ENCODE results near the gene ZFAND2A.

The ZFAND2A gene

GRCh38 chr7:1124816-1125602, 35.0 kb downstream of the ZFAND2A start:
- H3K9me3 ChIP-seq (ENCODE audit: insufficient read depth, low read depth, low read length): no peaks in the 10 kb centered on the region
- no peak overlapping the region for H3K4me3 ChIP-seq (ENCODE audit: low read length, poor library complexity, severe bottlenecking)

GRCh38 chr7:1124164-1124563, 35.8 kb downstream of the ZFAND2A start:
- Histone ChIP-seq H3K4me3 (ENCODE audit: low read length, poor library complexity, severe bottlenecking) (no peak overlapping the region), H3K27me3 (ENCODE audit: insufficient read depth, low read length, poor library complexity, severe bottlenecking) (no peaks in the 10 kb centered on the region), H3K79me2 (ENCODE audit: insufficient read depth, low read length) (no peaks in the 10 kb centered on the region), H3K9ac (ENCODE audit: low read depth, low read length, poor library complexity, severe bottlenecking) (no peak overlapping the region), H3K9me2 (replicated peaks; ENCODE audit: low read depth, low read length) (no peaks in the 10 kb centered on the region), H4K20me1 (ENCODE audit: insufficient read depth, low read length, poor library complexity, severe bottlenecking) (no peaks in the 10 kb centered on the region), H2AFZ (ENCODE audit: low read length) (no peak overlapping the region), H3K4me1 (ENCODE audit: insufficient read depth, low read length, poor library complexity, severe bottlenecking) (peaks cover 5% of the 10 kb centered on the region), H3F3A (ENCODE audit: low read depth) (no peaks in the 10 kb centered on the region), H3K9me3 (ENCODE audit: insufficient read depth, low read depth, low read length) (no peaks in the 10 kb centered on the region), H3K36me3 (ENCODE audit: insufficient read depth, low read length) (no peaks in the 10 kb centered on the region; the same call in 1 of the 2 replicates), H3K4me2 (ENCODE audit: low read depth, low read length, poor library complexity, severe bottlenecking) (no peak overlapping the region)
- TF ChIP-seq, protein P1, sequence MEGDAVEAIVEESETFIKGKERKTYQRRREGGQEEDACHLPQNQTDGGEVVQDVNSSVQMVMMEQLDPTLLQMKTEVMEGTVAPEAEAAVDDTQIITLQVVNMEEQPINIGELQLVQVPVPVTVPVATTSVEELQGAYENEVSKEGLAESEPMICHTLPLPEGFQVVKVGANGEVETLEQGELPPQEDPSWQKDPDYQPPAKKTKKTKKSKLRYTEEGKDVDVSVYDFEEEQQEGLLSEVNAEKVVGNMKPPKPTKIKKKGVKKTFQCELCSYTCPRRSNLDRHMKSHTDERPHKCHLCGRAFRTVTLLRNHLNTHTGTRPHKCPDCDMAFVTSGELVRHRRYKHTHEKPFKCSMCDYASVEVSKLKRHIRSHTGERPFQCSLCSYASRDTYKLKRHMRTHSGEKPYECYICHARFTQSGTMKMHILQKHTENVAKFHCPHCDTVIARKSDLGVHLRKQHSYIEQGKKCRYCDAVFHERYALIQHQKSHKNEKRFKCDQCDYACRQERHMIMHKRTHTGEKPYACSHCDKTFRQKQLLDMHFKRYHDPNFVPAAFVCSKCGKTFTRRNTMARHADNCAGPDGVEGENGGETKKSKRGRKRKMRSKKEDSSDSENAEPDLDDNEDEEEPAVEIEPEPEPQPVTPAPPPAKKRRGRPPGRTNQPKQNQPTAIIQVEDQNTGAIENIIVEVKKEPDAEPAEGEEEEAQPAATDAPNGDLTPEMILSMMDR (conservative IDR thresholded peaks at IDR 0.05; ENCODE audit: low read length): no peak

More at GRCh38 chr7:1124816-1125602, 35.0 kb downstream of the ZFAND2A start:
- no peaks in the 10 kb centered on the region for H3K79me2 ChIP-seq (ENCODE audit: insufficient read depth, low read length)
- H3K4me2 ChIP-seq (ENCODE audit: low read depth, low read length, poor library complexity, severe bottlenecking): no peak overlapping the region
- no peaks in the 10 kb centered on the region; the same call in 1 of the 2 replicates for H3K36me3 ChIP-seq (ENCODE audit: insufficient read depth, low read length)
- TF ChIP-seq, protein P1 (conservative IDR thresholded peaks at IDR 0.05; ENCODE audit: low read length): no peak
- TF ChIP-seq EZH2phosphoT487 (IDR thresholded peaks at IDR 0.05; ENCODE audit: borderline replicate concordance): no peak
- H3K9ac ChIP-seq (ENCODE audit: low read depth, low read length, poor library complexity, severe bottlenecking): no peak overlapping the region
- no peaks in the 10 kb centered on the region for H3K9me2 ChIP-seq (replicated peaks; ENCODE audit: low read depth, low read length)
- H2AFZ ChIP-seq (ENCODE audit: low read length): no peak overlapping the region
- no peaks in the 10 kb centered on the region for H3K27me3 ChIP-seq (ENCODE audit: insufficient read depth, low read length, poor library complexity, severe bottlenecking)
- H4K20me1 ChIP-seq (ENCODE audit: insufficient read depth, low read length, poor library complexity, severe bottlenecking): no peaks in the 10 kb centered on the region
- no peaks in the 10 kb centered on the region for H3F3A ChIP-seq (ENCODE audit: low read depth)
- H3K4me1 ChIP-seq (ENCODE audit: insufficient read depth, low read length, poor library complexity, severe bottlenecking): peaks cover 5% of the 10 kb centered on the region

GRCh38 chr7:1123715-1124114, 36.3 kb downstream of the ZFAND2A start:
- no peak overlapping the region for H2AFZ ChIP-seq (ENCODE audit: low read length)

More at GRCh38 chr7:1123715-1124114, 36.3 kb downstream of the ZFAND2A start:
- Histone ChIP-seq H3K9me2 (replicated peaks; ENCODE audit: low read depth, low read length) (no peaks in the 10 kb centered on the region), H3K79me2 (ENCODE audit: insufficient read depth, low read length) (no peaks in the 10 kb centered on the region), H3K4me1 (ENCODE audit: insufficient read depth, low read length, poor library complexity, severe bottlenecking) (peaks cover 5% of the 10 kb centered on the region), H3K4me2 (ENCODE audit: low read depth, low read length, poor library complexity, severe bottlenecking) (no peak overlapping the region), H4K20me1 (ENCODE audit: insufficient read depth, low read length, poor library complexity, severe bottlenecking) (no peaks in the 10 kb centered on the region), H3K9me3 (ENCODE audit: insufficient read depth, low read depth, low read length) (no peaks in the 10 kb centered on the region), H3F3A (ENCODE audit: low read depth) (no peaks in the 10 kb centered on the region), H3K27me3 (ENCODE audit: insufficient read depth, low read length, poor library complexity, severe bottlenecking) (no peaks in the 10 kb centered on the region), H3K36me3 (ENCODE audit: insufficient read depth, low read length) (no peaks in the 10 kb centered on the region; the same call in 1 of the 2 replicates), H3K4me3 (ENCODE audit: low read length, poor library complexity, severe bottlenecking) (no peak overlapping the region), H3K9ac (ENCODE audit: low read depth, low read length, poor library complexity, severe bottlenecking) (no peak overlapping the region)
- TF ChIP-seq, protein P1 (conservative IDR thresholded peaks at IDR 0.05; ENCODE audit: low read length): no peak
- TF ChIP-seq EZH2phosphoT487 (IDR thresholded peaks at IDR 0.05; ENCODE audit: borderline replicate concordance): no peak

All from Loucy (cell line).